GM18907 (cell line): ENCODE measurements around the gene SBNO2.

Experiments
- ATAC-seq: cut with Tn5 transposase; IDR thresholded peaks from one replicate; pipeline ENCODE4 v1.9.1; 2021; ENCODE audit warnings: mild to moderate bottlenecking, moderate library complexity; ENCODE audit not compliant: unreplicated experiment

SBNO2 gene

DNA sequence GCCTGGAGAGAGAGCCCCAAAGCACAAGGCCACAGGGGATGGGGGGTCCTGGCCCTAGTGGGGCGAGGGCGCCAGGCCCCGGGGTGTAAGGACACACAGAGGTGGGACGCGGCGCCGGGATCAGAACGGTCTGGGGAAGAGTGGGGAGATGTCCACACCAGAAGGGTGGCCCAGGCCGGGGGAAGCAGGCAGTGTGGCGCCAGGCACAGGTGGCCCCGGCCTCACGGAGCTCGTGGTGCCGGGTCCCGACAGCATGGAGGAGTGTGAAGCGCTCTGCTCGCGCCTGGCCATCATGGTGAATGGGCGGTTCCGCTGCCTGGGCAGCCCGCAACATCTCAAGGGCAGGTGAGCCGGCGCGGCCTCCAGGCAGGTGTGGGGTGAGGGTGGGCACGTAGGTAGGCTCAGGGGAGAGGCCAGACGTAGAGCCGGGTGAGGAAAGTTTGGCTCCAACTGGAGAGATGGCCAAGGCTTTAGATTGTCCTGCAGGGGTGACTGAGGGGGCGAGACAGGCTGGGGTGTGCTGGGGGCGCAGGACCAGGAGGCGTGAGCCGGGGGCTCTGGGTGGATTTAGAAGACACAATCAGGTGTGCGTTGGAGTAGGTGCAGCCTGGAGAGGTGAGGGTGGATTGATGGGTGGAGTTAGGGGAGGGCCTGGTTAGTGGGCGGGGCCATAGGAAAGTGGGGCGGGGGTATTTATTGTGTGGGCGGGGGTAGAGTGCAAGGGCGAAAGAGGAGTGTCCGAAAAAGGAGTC, 110.0 kb downstream of the SBNO2 start:
- ATAC-seq = no peak

DNA sequence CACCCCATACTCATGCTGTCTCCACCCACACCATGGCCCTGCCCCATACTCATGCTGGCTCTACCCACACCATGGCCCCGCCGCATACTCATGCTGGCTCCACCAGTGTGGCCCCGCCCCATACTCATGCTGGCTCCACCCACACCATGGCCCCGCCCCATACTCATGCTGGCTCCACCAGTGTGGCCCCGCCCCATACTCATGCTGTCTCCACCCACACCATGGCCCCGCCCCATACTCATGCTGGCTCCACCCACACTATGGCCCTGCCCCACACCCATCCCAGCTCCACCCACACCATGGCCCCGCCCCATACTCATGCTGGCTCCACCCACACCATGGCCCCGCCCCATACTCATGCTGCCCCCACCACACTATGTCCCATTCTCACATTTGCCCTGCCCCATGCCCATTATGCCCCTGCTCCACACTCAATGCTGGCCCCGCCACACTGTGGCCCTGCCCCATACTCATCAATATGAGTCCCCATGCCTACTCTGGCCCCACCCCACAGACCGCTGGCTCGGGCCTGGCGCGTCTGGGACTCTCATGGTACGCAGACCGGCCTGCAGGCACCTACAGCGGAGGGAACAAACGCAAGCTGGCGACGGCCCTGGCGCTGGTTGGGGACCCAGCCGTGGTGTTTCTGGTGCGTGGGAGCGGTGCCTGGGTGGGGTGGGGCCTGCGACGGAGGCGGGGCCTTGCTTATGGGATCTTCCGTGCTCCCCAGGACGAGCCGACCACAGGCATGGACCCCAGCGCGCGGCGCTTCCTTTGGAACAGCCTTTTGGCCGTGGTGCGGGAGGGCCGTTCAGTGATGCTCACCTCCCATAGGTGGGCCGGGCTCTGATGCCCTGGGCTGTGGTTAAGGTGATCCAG, 110.8 kb downstream of the SBNO2 start:
- ATAC-seq = no peak

DNA sequence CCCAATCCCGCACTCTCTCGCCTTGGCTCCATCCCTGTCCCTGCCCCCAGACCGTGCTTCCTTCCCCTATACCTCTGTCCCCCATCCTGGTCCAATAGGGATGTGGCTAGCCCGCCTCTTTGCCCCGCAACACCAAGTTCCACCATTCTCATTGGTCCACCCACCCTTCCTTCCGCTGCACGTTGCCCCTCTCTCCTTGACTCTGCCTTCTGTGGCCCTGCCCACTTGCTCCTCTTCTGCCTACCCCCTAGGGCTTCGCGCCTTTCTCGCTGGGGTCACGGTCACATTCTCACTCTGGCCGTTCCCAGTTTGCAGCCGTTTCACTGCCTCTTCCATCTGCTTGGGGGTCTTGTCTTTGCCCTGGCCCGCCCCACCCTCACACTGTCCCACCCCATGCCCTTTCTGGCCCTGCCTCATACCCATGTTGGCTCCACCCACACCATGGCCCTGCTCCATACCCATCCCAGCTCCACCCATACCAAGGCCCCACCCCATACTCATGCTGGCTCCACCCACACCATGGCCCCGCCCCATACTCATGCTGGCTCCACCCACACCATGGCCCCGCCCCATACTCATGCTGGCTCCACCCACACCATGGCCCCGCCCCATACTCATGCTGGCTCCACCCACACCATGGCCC, 111.6 kb downstream of the SBNO2 start:
- no peak for ATAC-seq

DNA sequence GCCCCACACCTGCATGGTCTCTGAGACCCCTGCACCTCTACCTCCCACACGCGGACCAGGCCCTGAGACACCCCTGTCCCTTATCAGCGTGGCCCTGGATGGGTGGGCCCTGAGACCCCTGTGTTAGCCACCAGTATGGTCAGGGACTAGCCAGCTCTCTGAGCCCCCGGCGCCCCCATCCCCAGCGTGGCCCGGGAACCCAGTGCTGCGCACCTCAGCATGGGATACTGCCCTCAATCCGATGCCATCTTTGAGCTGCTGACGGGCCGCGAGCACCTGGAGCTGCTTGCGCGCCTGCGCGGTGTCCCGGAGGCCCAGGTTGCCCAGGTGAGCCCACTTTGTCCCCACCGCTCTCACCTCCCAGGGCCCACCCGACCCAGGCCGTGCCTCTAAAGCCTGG, 112.1 kb downstream of the SBNO2 start:
- no peak for ATAC-seq

DNA sequence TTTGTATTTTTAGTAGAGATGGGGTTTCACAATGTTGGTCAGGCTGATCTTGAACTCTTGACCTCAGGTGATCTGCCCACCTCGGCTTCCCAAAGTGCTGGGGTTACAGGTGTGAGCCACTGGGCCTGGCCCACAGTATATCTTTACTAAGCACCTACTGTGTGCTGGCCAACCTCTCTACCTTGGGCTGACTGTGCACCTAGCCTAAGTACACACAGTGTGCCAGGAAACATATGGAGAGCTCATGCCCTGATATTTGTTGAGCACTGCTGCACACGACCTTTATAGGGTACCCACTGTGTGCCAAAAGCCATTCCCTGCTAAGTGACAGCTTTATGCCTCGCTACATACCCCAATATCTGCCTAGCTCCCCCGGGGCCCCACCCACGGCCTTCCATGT, 113.4 kb downstream of the SBNO2 start:
- ATAC-seq = no peak

DNA sequence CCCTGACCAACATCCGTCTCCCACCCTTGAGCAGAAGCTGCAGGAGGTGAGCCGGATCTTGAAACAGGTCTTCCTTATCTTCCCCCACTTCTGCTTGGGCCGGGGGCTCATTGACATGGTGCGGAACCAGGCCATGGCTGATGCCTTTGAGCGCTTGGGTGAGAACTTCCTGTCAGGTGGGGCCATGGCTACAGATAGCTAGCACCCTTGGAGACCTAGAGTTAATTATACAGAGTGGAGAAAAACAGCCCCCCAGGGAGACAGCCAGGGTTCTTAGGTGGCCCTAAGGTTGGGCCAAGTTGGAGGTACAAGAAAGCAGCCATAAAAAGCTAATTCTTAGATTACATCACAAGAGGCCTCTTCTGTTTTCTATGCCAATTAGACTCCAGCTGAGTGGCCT, 116.0 kb downstream of the SBNO2 start:
- ATAC-seq = no peak
